ENCODE data around the gene AK2.
"Not testable (repeated sequence)": the region's sequence is repeated elsewhere in the genome, so short reads cannot be mapped to it uniquely, and the experiment has no call there.

AK2 gene

GRCh38 chr1:33036526-33037503, at the start of gene AK2:
TSS of gene AK2 (minus strand) at chr1:33036883. CDS start at chr1:33036828, 55 bp downstream.
- DNase-seq: peak; percentile 94

GRCh38 chr1:33086384-33086850, 49.7 kb upstream of the AK2 start:
- peak; percentile 15 for DNase-seq

GRCh38 chr1:33085332-33085731, 48.6 kb upstream of the AK2 start:
- no peak for DNase-seq

- no peak for DNase-seq
These were observed 46.0 kb upstream of the AK2 start for GRCh38 chr1:33082575-33083108.

- DNase-seq: no peak
These were observed 45.0 kb upstream of the AK2 start for GRCh38 chr1:33081554-33082305.

GRCh38 chr1:33080885-33081553, 44.3 kb upstream of the AK2 start, which contains the start of gene AZIN2:
TSS of gene AZIN2 (plus strand) at chr1:33081153. CDS start at chr1:33082250, 1,097 bp downstream.
- DNase-seq: peak; percentile 88

- DNase-seq: no peak
These were observed 43.7 kb upstream of the AK2 start for GRCh38 chr1:33080373-33080772.

- no peak for DNase-seq
These were observed 41.4 kb upstream of the AK2 start for GRCh38 chr1:33078030-33078591.

GRCh38 chr1:33074193-33074945, 37.7 kb upstream of the AK2 start:
- no peak for DNase-seq

GRCh38 chr1:33072707-33073106, 36.0 kb upstream of the AK2 start:
- no peak for DNase-seq

- no peak for DNase-seq
These were observed 33.9 kb upstream of the AK2 start for GRCh38 chr1:33070628-33071027.

- DNase-seq: not testable (repeated sequence)
These were observed 31.4 kb upstream of the AK2 start for GRCh38 chr1:33068108-33068507.

- DNase-seq: not testable (repeated sequence)
These were observed 29.8 kb upstream of the AK2 start for GRCh38 chr1:33066477-33066876.

GRCh38 chr1:33065301-33065700, 28.6 kb upstream of the AK2 start:
- no peak for DNase-seq

GRCh38 chr1:33064284-33064683, 27.6 kb upstream of the AK2 start:
- DNase-seq: not testable (repeated sequence)

- no peak for DNase-seq
These were observed 25.2 kb upstream of the AK2 start for GRCh38 chr1:33061834-33062233.

GRCh38 chr1:33060579-33061083, 23.9 kb upstream of the AK2 start:
- DNase-seq: no peak

- no peak for DNase-seq
These were observed 20.4 kb upstream of the AK2 start for GRCh38 chr1:33057095-33057494.

- no peak for DNase-seq
These were observed 19.7 kb upstream of the AK2 start for GRCh38 chr1:33056426-33056825.

GRCh38 chr1:33055210-33056008, 18.7 kb upstream of the AK2 start:
- DNase-seq: peak; percentile 74
